Liver (tissue), 9 donors: ENCODE measurements around the gene ARID4B. TPM values are rescaled to one million over a fixed set of nuclear protein-coding genes. Genes with fewer than 3 reads are reported as not detected.

ENCODE experiments used
- DNase-seq: peaks from one replicate; pipeline ENCODE4 v3.0.0-alpha.2; 2017; ENCODE audit warnings: low spot score
- H3K27ac ChIP-seq, 2 donors: one replicate each; pipeline ENCODE4 v1.7.0; 2013; ENCODE audit warnings: inconsistent platforms in 2 of 2, low read length in 2 of 2, control low read depth in 1 of 2, low read depth in 1 of 2, mild to moderate bottlenecking in 1 of 2
- H3K27me3 ChIP-seq, 4 donors: one replicate each; pipeline versions ENCODE4 v1.6.1 to v1.7.0; 2013; ENCODE audit warnings: low read length in 3 of 4, inconsistent platforms in 1 of 4, mild to moderate bottlenecking in 1 of 4, moderate library complexity in 1 of 4; ENCODE audit not compliant: control insufficient read depth in 4 of 4, insufficient read depth in 4 of 4
- H3K36me3 ChIP-seq, 4 donors: one replicate each; pipeline versions ENCODE4 v1.6.1 to v1.7.0; 2013; ENCODE audit warnings: low read length in 3 of 4, mild to moderate bottlenecking in 3 of 4, low read depth in 1 of 4, moderate library complexity in 1 of 4; ENCODE audit not compliant: control insufficient read depth in 4 of 4, insufficient read depth in 3 of 4
- H3K4me1 ChIP-seq, 4 donors: one replicate each; pipeline versions ENCODE4 v1.6.1 to v1.7.0; 2013; ENCODE audit warnings: low read length in 3 of 4, mild to moderate bottlenecking in 3 of 4, moderate library complexity in 1 of 4; ENCODE audit not compliant: control insufficient read depth in 4 of 4, insufficient read depth in 4 of 4
- H3K4me3 ChIP-seq, 3 donors: one replicate each; pipeline versions ENCODE4 v1.6.1 to v1.7.0; 2013; ENCODE audit warnings: low read length in 3 of 3, control low read depth in 1 of 3, low read depth in 1 of 3, mild to moderate bottlenecking in 1 of 3
- H3K9ac ChIP-seq, 2 donors: one replicate each; pipeline ENCODE4 v1.7.0; 2013; ENCODE audit warnings: low read length in 2 of 2, mild to moderate bottlenecking in 2 of 2, moderate library complexity in 2 of 2, control low read depth in 1 of 2, low read depth in 1 of 2
- H3K9me3 ChIP-seq, 4 donors: one replicate each; pipeline versions ENCODE4 v1.6.1 to v1.7.0; 2013; ENCODE audit warnings: low read length in 3 of 4; ENCODE audit not compliant: control insufficient read depth in 4 of 4
- ATF3 ChIP-seq: IDR thresholded peaks from 2 replicates; pipeline ENCODE4 v1.6.1; 2016; ENCODE audit warnings: antibody characterized with exemption
- CTCF ChIP-seq: fragments of 150-350 bp; IDR thresholded peaks from 2 replicates; pipeline ENCODE4 v1.5.1; 2017; ENCODE audit warnings: improper control_type of control experiment, low read depth, low read length; ENCODE audit not compliant: missing input control
- EGR1 ChIP-seq, 2 donors: IDR thresholded peaks; 2 replicates each; pipeline ENCODE4 v1.6.1; 2016 to 2018; ENCODE audit warnings: antibody characterized with exemption in 2 of 2, low read depth in 2 of 2
- FOXA1 ChIP-seq: IDR thresholded peaks from 2 replicates; pipeline ENCODE4 v1.6.1; 2016; ENCODE audit warnings: antibody characterized with exemption
- FOXA2 ChIP-seq: IDR thresholded peaks from 2 replicates; pipeline ENCODE4 v1.6.1; 2016; ENCODE audit warnings: antibody characterized with exemption
- GABPA ChIP-seq, 2 donors: IDR thresholded peaks in 1 of 2; conservative IDR thresholded peaks in 1 of 2; 2 replicates each; pipeline ENCODE4 v1.6.1; 2016; ENCODE audit warnings: antibody characterized with exemption in 2 of 2, mild to moderate bottlenecking in 1 of 2, moderate library complexity in 1 of 2
- HNF4A ChIP-seq, 2 donors: conservative IDR thresholded peaks; 2 replicates each; pipeline ENCODE4 v1.6.1; 2016; ENCODE audit warnings: antibody characterized with exemption in 2 of 2, mild to moderate bottlenecking in 2 of 2
- HNF4G ChIP-seq: IDR thresholded peaks from 2 replicates; pipeline ENCODE4 v1.6.1; 2016; ENCODE audit warnings: antibody characterized with exemption
- JUND ChIP-seq, 2 donors: IDR thresholded peaks; 2 replicates each; pipeline ENCODE4 v1.6.1; 2016; ENCODE audit warnings: antibody characterized with exemption in 2 of 2
- MAX ChIP-seq: IDR thresholded peaks from 2 replicates; pipeline ENCODE4 v1.6.1; 2016; ENCODE audit warnings: antibody characterized with exemption
- NR2F2 ChIP-seq: IDR thresholded peaks from 2 replicates; pipeline ENCODE4 v1.6.1; 2016; ENCODE audit warnings: antibody characterized with exemption
- RAD21 ChIP-seq, 2 donors: IDR thresholded peaks; 2 replicates each; pipeline ENCODE4 v1.6.1; 2016; ENCODE audit warnings: antibody characterized with exemption in 2 of 2, mild to moderate bottlenecking in 2 of 2
- REST ChIP-seq: IDR thresholded peaks from 2 replicates; pipeline ENCODE4 v1.6.1; 2016; ENCODE audit warnings: antibody characterized with exemption, mild to moderate bottlenecking
- RXRA ChIP-seq, 2 donors: IDR thresholded peaks; 2 replicates each; pipeline ENCODE4 v1.6.1; 2017 to 2018; ENCODE audit warnings: antibody characterized with exemption in 2 of 2, mild to moderate bottlenecking in 1 of 2
- SP1 ChIP-seq: IDR thresholded peaks from 2 replicates; pipeline ENCODE4 v1.6.1; 2018; ENCODE audit warnings: antibody characterized with exemption, mild to moderate bottlenecking
- TAF1 ChIP-seq: conservative IDR thresholded peaks from 2 replicates; pipeline ENCODE4 v1.6.1; 2016; ENCODE audit warnings: antibody characterized with exemption, mild to moderate bottlenecking
- YY1 ChIP-seq: IDR thresholded peaks from 2 replicates; pipeline ENCODE4 v1.6.1; 2016; ENCODE audit warnings: antibody characterized with exemption, mild to moderate bottlenecking
- ZBTB33 ChIP-seq: IDR thresholded peaks from 2 replicates; pipeline ENCODE4 v1.6.1; 2016; ENCODE audit warnings: antibody characterized with exemption
- WGBS: extraction: QIAGEN DNeasy Blood & Tissue Kit; methylation state at CpG from one replicate; pipeline ENCODE4 v1.1.7; 2013; 5-methylcytosine and 5-hydroxymethylcytosine counted together
- polyA plus RNA-seq, 2 donors: library from polyadenylated mRNA; stranded (reverse) in 1 of 2; unstranded in 1 of 2; fragments of 200-250 nt in 1 of 2; fragments of >200 nt in 1 of 2; fragmentation: Nextera tagmentation in 1 of 2; extraction: Ambion mirVana in 1 of 2; gene quantifications; one replicate each; pipeline versions ENCODE4 v1.2.1 to v1.2.3, GENCODE V29; 2013 to 2015
- total RNA-seq, 2 donors: library from RNA; depleted of rRNA; stranded (reverse); fragments of >200 nt; gene quantifications; one replicate each; pipeline ENCODE4 v1.2.3, GENCODE V29; 2014
- donor health status: healthy.
- donor health status: healthy.
- donor health status: healthy.
- donor health status: healthy.
- donor health status: healthy.

The ARID4B gene
- total and polyA plus RNA-seq, 4 donors, result 4.2 to 27.3 (median 21.3) TPM

- no peak overlapping the region for H3K27ac ChIP-seq
- H3K4me1 ChIP-seq, result peaks cover 3 to 22% (median 18%) of the 10 kb centered on the region in 4 donors
- 60% methylated on average over 3 of the region's 3 CpGs for WGBS
- H3K27me3 ChIP-seq, result no peaks in the 10 kb centered on the region
- H3K9me3 ChIP-seq, result no peaks in the 10 kb centered on the region
- H3K4me3 ChIP-seq, result no peak overlapping the region
- TF ChIP-seq HNF4A (conservative IDR thresholded peaks at IDR 0.05) (no peak), RAD21 (IDR thresholded peaks at IDR 0.05) (no peak), GABPA (IDR thresholded peaks at IDR 0.05 in 1 of 2, conservative IDR thresholded peaks at IDR 0.05 in 1 of 2) (no peak), SP1 (no peak), JUND (IDR thresholded peaks at IDR 0.05) (no peak), FOXA2 (no peak), FOXA1 (no peak), ZBTB33 (no peak), NR2F2 (no peak), ATF3 (no peak), YY1 (no peak), TAF1 (no peak), CTCF (no peak), EGR1 (IDR thresholded peaks at IDR 0.05; ENCODE audit: low read depth in 2 of 2) (no peak), RXRA (IDR thresholded peaks at IDR 0.05) (no peak), HNF4G (no peak), MAX (no peak), REST (no peak)
- no peak for DNase-seq
- H3K36me3 ChIP-seq, result peaks cover 0 to 3% (median 0%) of the 10 kb centered on the region in 4 donors
- H3K9ac ChIP-seq, result no peak overlapping the region
Measured at GRCh38 chr1:235331401-235331800, 3.4 kb upstream of the ARID4B start.

- peaks cover 3 to 27% (median 22%) of the 10 kb centered on the region in 4 donors for H3K4me1 ChIP-seq
Measured at GRCh38 chr1:235330918-235331285, 2.9 kb upstream of the ARID4B start.

More at GRCh38 chr1:235330918-235331285, 2.9 kb upstream of the ARID4B start:
- no peak for TF ChIP-seq RAD21 (IDR thresholded peaks at IDR 0.05)
- TF ChIP-seq SP1, result no peak
- TF ChIP-seq HNF4G, result no peak
- no peak for TF ChIP-seq FOXA2
- no peak for TF ChIP-seq FOXA1
- no peak for TF ChIP-seq CTCF
- TF ChIP-seq EGR1 (IDR thresholded peaks at IDR 0.05; ENCODE audit: low read depth in 2 of 2), result no peak
- TF ChIP-seq HNF4A (conservative IDR thresholded peaks at IDR 0.05), result no peak
- no peaks in the 10 kb centered on the region for H3K27me3 ChIP-seq
- H3K27ac ChIP-seq, result no peak overlapping the region
- 88% methylated on average over 5 of the region's 5 CpGs for WGBS
- no peaks in the 10 kb centered on the region for H3K9me3 ChIP-seq
- DNase-seq, result no peak
- H3K4me3 ChIP-seq, result no peak overlapping the region
- H3K36me3 ChIP-seq, result peaks cover 0 to 3% (median 0%) of the 10 kb centered on the region in 4 donors
- H3K9ac ChIP-seq, result no peak overlapping the region
